Hematopoietic multipotent progenitor cell treated with erythropoietin and hydrocortisone succinate and interleukin-3 and kit ligand, for 17 days (in vitro differentiated cells): ENCODE results near the gene GCLM.

Source experiments
- DNase-seq: peaks from one replicate; pipeline ENCODE4 v3.0.0-alpha.2; 2015; ENCODE audit warnings: low spot score

GCLM gene

DNA sequence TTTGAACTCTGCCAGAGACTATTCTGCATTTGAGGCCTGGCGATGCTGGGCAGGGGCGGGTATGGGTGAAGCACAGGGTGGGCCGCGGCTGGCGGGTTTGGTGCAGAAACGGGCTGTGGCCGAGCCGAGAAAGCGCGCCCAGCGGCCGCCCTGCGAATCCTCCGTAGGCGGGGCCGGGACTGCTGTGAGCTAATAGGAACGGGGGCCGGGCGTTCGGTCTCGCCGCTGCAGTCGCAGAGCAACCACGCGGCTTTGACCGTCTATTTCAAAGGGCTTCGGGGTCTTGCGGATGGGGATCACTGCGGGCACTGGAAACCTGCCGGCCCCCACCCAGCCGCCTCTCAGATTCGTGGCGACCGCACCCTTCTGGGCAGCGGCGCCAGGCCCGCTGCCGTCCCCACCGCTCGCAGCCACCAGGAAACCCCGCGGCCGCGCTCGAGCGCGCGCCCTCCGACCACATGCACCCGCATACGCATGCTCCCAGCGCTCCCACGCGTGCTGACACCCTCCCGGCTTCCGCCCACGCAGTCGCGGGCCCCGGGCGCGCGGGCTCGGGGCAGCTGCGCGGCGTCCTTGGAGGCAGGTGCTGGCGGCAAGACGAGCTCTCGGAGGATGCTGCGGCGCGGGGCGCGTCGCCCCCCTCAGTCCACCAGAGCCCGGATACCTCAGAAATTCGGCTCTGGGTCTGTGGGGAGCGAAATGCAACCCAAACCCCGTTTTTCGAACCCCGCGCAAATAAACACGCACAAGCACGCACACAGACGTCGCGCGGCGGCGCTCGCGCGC, 62.8 kb downstream of the GCLM start:
- DNase-seq = peak; percentile 56

DNA sequence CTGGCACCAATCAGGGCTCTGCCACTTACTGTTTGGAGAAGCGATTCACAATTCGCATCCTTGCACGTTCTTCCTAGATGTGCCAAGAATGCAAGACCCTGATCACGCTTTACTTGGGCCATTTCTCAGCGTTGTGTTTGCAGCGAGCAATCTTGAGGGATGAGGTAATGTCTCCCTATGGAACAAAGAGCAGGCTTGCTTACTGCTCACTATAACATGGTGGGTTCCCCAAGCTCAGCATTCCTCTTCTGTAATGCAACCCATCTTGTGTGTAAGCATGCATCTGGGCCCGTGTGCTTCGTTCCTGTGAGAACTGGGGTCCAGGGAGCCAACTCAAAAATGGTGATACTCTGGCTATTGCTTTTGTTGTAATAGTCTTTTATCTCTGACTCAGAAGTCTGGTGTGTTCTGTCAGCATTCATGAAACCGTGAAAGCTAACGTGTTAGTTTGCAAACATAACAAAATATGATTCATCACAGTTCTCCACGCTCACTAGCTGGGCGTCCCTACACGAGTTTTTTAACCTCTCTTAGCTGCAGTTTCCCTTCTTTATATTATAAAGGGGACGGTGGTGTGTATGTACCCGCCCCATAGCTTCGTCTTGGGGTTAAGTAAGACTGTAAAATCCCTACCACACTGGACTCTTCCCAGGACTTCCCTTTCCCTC, 63.6 kb downstream of the GCLM start:
- peak; percentile 17 for DNase-seq

DNA sequence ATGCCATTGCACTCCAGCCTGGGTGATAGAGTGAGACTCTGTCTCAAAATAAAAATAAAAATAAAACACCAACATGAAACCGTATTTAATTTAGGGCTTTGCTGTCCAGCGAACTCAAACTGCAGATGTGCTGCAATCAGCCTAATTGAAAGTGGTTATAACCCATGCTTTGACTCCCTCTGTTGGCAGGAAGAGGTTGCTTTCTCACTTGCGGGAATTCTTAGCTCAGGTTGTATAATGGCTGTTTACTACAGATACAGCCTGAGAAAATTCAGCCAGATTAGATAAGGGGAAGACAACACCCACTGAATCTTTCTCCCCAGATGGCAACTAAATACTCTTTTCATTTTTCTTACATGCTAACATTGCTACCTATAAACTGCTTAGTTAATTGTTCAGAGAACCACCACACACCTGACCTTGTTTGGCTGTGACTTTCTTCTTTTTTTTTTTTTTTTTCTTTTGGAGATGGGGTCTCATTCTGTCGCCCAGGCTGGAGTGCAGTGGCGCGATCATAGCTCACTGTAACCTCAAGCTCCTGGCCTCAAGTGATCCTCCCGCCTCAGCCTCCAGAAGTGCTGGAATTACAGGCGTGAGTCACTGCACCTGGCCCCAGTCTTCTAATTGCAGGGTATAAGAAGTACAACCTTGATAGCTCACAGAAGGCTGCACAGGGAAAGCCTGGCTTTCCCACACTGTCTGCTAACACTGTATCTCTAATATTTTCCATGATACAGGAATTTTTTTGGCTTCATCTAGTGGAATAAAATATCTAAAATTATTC, 64.8 kb downstream of the GCLM start:
- DNase-seq = peak; percentile 76

DNA sequence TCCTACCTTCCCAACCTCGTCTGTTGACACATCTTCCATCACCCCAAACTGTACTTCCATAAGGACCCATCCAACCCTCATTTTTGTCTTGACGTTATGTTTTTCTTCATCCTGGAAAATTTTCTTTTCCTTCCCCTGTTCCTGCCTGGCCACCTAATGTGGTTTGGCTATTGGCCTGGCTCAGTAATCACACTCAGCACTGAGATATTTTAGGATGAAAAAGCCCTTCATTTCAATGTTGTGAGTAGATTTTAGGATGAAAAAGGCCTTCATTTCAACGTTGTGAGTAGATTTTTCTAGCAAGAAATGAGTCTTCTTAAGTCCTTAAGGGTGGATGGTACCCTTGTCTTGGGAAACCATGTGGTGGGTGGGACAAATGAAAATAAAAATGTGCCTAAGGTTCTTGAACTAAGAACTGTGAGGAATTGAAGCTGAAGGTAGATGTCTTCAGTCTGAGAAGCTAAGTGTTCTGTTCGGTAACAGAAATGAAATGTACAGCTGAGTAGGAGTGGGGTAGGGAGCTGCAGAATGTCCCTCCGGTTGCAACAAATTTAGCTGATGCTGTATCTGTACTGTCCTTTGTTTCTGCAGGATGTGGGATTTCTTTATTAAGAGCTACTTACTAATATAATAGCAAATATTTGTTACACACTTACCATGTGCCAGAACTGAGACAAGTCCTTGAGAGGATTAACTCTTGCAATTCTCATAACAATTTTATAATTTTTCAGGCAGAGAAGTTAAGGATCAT, 66.3 kb downstream of the GCLM start:
- no peak for DNase-seq

DNA sequence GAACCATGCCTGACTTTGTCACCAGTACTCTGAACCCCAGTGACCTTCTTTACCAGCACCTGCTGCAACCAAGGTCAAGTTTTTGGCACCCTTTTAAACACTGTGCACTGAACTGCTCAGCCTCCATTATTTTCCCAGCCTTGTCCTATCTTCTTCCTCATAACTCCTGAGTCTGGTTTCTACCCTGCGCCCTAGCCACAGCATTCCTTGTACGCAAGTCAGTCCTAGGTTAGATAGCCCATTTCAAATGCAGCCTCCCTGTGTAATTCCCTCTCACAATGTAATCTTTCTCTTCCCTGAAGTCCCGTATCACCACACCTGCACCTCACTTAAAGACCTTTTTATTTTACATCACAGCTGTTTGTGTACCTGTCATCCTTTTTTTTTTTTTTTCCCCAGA, 67.5 kb downstream of the GCLM start:
- DNase-seq = no peak

DNA sequence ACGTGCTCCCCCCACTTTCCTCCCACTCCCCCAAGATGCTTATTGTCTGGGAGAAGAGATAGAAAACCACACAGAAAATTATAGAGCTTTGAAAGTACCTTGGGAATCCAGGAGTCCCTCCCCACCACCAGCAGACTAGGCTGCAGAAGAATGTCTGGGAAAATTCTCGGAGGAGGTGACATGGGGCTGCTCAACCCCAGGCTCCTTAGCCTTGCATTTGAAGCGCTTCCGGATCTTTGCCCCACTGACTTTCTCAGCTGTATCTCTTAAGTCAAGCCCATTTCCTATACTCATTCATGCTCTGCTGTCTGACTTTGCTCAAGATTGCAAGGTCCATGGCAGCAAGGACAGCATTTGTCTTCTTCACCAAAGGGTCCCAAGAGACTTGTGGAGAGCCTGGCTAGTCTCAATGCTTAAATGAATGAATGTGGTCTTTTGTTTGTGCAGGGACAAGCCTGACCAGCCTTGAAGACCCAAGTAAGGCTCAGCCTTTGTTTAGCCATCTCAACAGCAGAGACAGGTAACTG, 68.2 kb downstream of the GCLM start:
- DNase-seq = no peak

DNA sequence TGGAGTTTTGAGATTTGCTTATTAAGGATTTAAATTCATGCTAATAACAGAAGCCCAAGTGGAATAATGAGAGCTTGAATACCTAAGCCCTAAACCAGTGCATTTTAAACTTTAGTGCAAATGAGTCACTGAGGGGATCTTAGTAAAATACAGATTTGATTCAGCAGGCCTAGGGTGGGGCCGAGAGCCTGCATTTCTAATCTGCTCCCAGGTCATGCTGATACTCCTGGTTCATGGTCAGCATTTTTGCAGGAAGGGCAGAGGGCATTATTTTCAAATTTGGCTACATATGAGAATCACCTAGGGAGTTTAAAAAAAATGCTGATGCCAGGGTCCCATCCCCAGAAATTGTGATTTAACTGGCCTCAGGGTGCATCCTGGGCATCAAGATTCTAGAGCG, 69.5 kb downstream of the GCLM start:
- DNase-seq = no peak

DNA sequence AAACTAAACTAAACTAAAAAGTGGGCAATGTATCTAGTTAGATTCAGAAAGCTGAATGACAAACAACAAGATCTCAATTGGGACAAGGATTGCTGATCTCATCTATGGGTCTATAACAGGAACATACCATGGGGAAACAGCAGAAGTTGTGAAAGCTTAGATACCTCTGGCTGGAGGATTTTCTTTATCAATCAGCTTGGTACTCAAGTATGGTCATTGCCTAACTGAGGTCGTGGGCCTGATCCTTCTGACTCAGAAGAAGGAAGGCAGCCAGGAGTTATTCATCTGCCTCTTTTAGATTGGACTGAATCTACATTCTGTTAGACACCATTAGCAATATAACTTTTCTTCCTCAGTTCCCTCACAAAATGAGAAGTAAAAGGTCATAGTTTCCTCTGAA, 69.9 kb downstream of the GCLM start:
- no peak for DNase-seq

DNA sequence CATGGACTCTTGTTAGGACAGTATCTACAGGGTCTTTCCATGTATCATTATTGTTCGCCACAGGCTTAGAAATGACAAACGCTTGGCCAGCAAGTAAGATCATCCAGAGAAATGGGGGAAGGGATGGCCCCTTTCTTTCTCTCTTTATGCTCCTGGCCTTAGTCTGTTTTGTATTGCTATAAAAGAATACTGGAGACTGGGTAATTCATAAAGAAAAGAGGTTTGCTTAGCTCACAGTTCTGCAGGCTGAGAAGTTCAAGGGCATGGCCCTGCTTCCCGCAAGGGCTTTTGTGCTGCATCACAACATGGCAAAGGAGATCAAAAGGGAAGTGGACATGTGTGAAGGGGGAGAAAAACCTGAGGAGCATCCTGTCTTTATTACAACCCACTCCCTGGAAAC, 71.3 kb downstream of the GCLM start:
- DNase-seq = no peak
